GM12864 (cell line): ENCODE data around the gene NUDT1.

Experiments
- DNase-seq: peaks from one replicate; pipeline ENCODE4 v3.0.0-alpha.2; 2011; ENCODE audit warnings: low read depth
- H3K4me3 ChIP-seq: 2 replicates; pipeline ENCODE4 v1.5.1; 2011; ENCODE audit warnings: mild to moderate bottlenecking, low read depth, low read length, control low read depth
- TF ChIP-seq, protein P1 (sequence below): IDR thresholded peaks from 2 replicates; pipeline ENCODE4 v1.5.1; 2011; ENCODE audit warnings: low read depth, mild to moderate bottlenecking, moderate library complexity, low read length, control low read depth, inconsistent platforms; ENCODE audit errors: missing control alignments

NUDT1 gene

DNA sequence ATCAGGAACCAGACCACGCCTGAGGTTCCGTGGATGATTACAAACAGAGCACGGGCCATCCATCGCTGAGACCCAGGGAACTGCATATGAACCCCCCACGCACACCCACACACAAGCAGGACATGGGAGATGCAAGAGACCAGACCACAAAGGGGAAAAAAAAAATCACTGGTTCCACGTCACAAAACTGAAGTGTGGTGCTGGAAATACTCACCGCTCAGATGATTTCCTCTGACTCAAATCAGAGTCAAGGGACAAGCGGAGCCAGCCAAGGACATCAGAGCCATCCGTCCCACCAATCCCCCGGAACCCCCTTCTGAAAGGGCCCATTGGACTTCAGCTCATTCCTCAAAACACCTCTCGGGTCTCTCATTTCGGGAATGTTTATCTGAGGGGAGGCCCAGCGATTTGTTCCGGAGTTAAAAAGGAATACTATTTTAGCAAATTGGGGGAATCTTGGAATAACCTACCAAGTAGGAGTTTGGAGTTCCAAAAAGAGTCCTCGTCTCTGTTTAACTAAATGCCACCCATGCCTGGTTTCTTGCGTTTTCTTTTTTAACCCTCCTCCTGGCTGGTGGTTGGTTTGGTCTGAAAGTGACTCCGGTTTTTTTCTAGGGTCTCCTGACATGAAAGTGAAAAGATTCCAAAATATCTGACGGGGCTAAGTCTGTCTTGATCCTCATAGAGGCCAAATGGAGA, 57.3 kb downstream of the NUDT1 start:
- DNase-seq, result peak; percentile 88
- peak overlapping the region; percentile 45 for H3K4me3 ChIP-seq
- TF ChIP-seq, protein P1, sequence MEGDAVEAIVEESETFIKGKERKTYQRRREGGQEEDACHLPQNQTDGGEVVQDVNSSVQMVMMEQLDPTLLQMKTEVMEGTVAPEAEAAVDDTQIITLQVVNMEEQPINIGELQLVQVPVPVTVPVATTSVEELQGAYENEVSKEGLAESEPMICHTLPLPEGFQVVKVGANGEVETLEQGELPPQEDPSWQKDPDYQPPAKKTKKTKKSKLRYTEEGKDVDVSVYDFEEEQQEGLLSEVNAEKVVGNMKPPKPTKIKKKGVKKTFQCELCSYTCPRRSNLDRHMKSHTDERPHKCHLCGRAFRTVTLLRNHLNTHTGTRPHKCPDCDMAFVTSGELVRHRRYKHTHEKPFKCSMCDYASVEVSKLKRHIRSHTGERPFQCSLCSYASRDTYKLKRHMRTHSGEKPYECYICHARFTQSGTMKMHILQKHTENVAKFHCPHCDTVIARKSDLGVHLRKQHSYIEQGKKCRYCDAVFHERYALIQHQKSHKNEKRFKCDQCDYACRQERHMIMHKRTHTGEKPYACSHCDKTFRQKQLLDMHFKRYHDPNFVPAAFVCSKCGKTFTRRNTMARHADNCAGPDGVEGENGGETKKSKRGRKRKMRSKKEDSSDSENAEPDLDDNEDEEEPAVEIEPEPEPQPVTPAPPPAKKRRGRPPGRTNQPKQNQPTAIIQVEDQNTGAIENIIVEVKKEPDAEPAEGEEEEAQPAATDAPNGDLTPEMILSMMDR, result no peak

DNA sequence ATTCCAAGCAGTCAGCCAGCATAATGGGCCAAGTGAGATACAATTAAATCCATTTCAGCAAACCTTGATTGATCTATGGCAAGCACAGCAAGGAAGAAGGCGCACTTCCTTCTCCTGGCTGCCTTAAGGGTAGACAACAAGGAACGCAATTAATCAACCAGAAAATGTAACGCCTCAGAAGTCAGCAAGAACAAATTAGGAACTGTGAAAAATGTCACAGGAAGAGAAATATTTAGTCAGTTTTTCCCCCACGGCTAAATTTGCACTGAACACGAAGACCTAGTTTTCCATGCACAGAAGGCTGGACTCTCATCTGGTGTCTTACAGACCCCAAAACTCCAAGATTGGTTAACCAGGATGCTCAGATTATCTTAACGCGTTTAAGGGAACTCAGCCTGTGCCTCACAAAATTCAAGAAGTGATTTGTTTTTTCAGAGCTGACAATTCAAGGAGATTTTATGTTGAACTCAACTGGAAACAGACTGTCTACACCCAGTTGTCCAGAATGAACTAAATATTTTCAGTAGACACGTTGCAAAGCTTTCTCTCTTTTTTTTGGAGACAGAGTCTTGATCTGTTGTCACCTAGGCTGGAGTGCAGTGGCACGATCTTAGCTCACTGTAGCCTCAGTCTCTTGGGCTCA, 58.0 kb downstream of the NUDT1 start:
- DNase-seq, result no peak
- H3K4me3 ChIP-seq, result peak overlapping the region; percentile 45
- TF ChIP-seq, protein P1, result no peak
